ENCODE results near the gene NUTM2E.
"Not testable (repeated sequence)": the region's sequence is repeated elsewhere in the genome, so short reads cannot be mapped to it uniquely, and the experiment has no call there.

DNA sequence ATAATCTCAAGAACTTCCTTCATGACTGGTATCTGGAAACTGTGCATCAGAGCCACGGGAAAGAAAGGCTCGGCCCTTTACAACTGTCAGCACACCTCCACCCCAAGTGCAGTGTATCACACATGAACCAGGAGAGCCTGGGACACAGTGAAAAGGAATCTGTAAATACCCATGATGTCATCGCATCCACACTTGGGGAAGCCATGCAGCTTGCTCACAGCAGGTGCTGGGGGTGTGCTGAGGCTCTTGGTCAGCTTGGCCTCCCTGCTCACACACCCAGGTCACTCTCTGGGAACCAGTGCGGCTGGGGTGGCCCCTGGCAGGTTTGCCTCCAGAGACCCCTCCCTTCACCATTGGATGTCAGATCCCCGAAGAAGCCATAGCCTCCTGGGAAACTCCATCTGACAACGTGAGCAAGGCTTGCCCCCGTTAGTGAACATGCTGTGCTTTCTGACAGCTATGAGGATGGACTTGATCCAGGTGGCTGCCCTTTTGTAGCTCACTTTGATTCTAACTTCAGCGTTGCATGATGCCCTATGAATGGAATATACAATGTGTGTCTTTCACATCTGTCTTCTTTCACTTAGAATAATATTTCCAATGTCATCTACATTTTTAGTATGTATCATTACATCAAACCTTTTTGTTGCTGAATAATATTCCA, 26.8 kb downstream of the NUTM2E start:
- not testable (repeated sequence) for TF ChIP-seq CTCF (conservative IDR thresholded peaks at IDR 0.05; ENCODE audit: low read length); EZH2phosphoT487 (IDR thresholded peaks at IDR 0.05; ENCODE audit: borderline replicate concordance, low read depth, low read length)

Data from OCI-LY7 (cell line).